Suprapubic skin (tissue), 4 donors: ENCODE results near the gene CPSF7. TPM values are rescaled to one million over a fixed set of nuclear protein-coding genes. Genes with fewer than 3 reads are reported as not detected.

ENCODE experiments used
- DNase-seq, 2 donors: peaks; one replicate each; pipeline ENCODE4 v3.0.0-alpha.2; 2019; ENCODE audit warnings: low spot score in 2 of 2
- H3K27ac ChIP-seq: fragments of 200-600 bp; sonication (generic); one replicate; pipeline ENCODE4 v1.5.1; 2019
- H3K27me3 ChIP-seq: fragments of 200-600 bp; sonication (generic); one replicate; pipeline ENCODE4 v1.5.1; 2019
- H3K36me3 ChIP-seq: fragments of 200-600 bp; sonication (generic); one replicate; pipeline ENCODE4 v1.5.1; 2019
- H3K4me1 ChIP-seq: fragments of 200-600 bp; sonication (generic); one replicate; pipeline ENCODE4 v1.5.1; 2019
- H3K4me3 ChIP-seq: fragments of 200-600 bp; sonication (generic); one replicate; pipeline ENCODE4 v1.5.1; 2019; ENCODE audit warnings: mild to moderate bottlenecking
- H3K9me3 ChIP-seq: fragments of 200-600 bp; sonication (generic); one replicate; pipeline ENCODE4 v1.5.1; 2019
- CTCF ChIP-seq, 2 donors: fragments of 200-600 bp in 1 of 2; fragments of 450-650 bp in 1 of 2; sonication (generic) in 1 of 2; IDR thresholded peaks; one replicate each; pipeline ENCODE4 v1.5.1; 2016 to 2019; ENCODE audit warnings: antibody characterized with exemption in 2 of 2, mild to moderate bottlenecking in 1 of 2, moderate library complexity in 1 of 2
- EP300 ChIP-seq: sonication (generic); formaldehyde crosslinking; IDR thresholded peaks from one replicate; pipeline ENCODE4 v1.6.1; 2017; ENCODE audit warnings: antibody characterized with exemption
- POLR2A ChIP-seq, 2 donors: fragments of 450-650 bp; IDR thresholded peaks; one replicate each; pipeline ENCODE4 v1.6.1; 2017; ENCODE audit warnings: antibody characterized with exemption in 2 of 2, mild to moderate bottlenecking in 2 of 2, moderate library complexity in 2 of 2
- POLR2AphosphoS5 ChIP-seq, 3 donors: sonication (generic); formaldehyde crosslinking; IDR thresholded peaks; one replicate each; pipeline ENCODE4 v1.6.1; 2017; ENCODE audit warnings: antibody characterized with exemption in 3 of 3
- WGBS: methylation state at CpG from one replicate; pipeline ENCODE4 v1.1.5; 2018; 5-methylcytosine and 5-hydroxymethylcytosine counted together
- total RNA-seq, 4 donors: library from RNA; depleted of rRNA; stranded (reverse); fragments of >200 nt; gene quantifications; one replicate each; pipeline ENCODE4 v1.1.0, GENCODE V29; 2016

Gene CPSF7
- total RNA-seq, 4 donors from 2014 or later: 57.2 to 76.2 (median 70.7) TPM

- Histone ChIP-seq H3K4me3 (no peak overlapping the region), H3K9me3 (no peaks in the 10 kb centered on the region), H3K27ac (no peak overlapping the region), H3K4me1 (peaks cover 4% of the 10 kb centered on the region), H3K36me3 (peaks cover 100% of the 10 kb centered on the region), H3K27me3 (no peaks in the 10 kb centered on the region)
- no peak for DNase-seq
- TF ChIP-seq POLR2A (IDR thresholded peaks at IDR 0.05): no peak
- no peak for TF ChIP-seq EP300
- no peak for TF ChIP-seq CTCF (IDR thresholded peaks at IDR 0.05)
- no peak for TF ChIP-seq POLR2AphosphoS5 (IDR thresholded peaks at IDR 0.05)
- 70% methylated on average over 2 of the region's 2 CpGs for WGBS
Measured at GRCh38 chr11:61414547-61414946, 15.2 kb downstream of the CPSF7 start.

GRCh38 chr11:61413496-61413895 lies 16.3 kb downstream of the CPSF7 start:
- TF ChIP-seq POLR2A (IDR thresholded peaks at IDR 0.05) (no peak), POLR2AphosphoS5 (IDR thresholded peaks at IDR 0.05) (no peak), EP300 (no peak), CTCF (IDR thresholded peaks at IDR 0.05) (no peak)
- peaks cover 100% of the 10 kb centered on the region for H3K36me3 ChIP-seq
- no peak for DNase-seq
- no peaks in the 10 kb centered on the region for H3K9me3 ChIP-seq
- peaks cover 4% of the 10 kb centered on the region for H3K4me1 ChIP-seq
- 61% methylated on average over 3 of the region's 3 CpGs for WGBS
- H3K27me3 ChIP-seq: no peaks in the 10 kb centered on the region
- no peak overlapping the region for H3K27ac ChIP-seq
- H3K4me3 ChIP-seq: no peak overlapping the region

- H3K4me1 ChIP-seq: no peaks in the 10 kb centered on the region
- H3K27ac ChIP-seq: no peak overlapping the region
- 85% methylated on average over 9 of the region's 9 CpGs for WGBS
- no peak for DNase-seq
- H3K36me3 ChIP-seq: peaks cover 100% of the 10 kb centered on the region
- no peaks in the 10 kb centered on the region for H3K9me3 ChIP-seq
- no peaks in the 10 kb centered on the region for H3K27me3 ChIP-seq
- no peak overlapping the region for H3K4me3 ChIP-seq
- TF ChIP-seq CTCF (IDR thresholded peaks at IDR 0.05) (no peak), EP300 (no peak), POLR2A (IDR thresholded peaks at IDR 0.05) (no peak), POLR2AphosphoS5 (IDR thresholded peaks at IDR 0.05) (no peak)
Measured at GRCh38 chr11:61411589-61411988, 18.2 kb downstream of the CPSF7 start.

- 94% methylated on average over 5 of the region's 5 CpGs for WGBS
- no peak for TF ChIP-seq CTCF (IDR thresholded peaks at IDR 0.05)
- TF ChIP-seq EP300: no peak
- no peak for TF ChIP-seq POLR2A (IDR thresholded peaks at IDR 0.05)
- no peak for TF ChIP-seq POLR2AphosphoS5 (IDR thresholded peaks at IDR 0.05)
Measured at GRCh38 chr11:61406991-61407728, 22.6 kb downstream of the CPSF7 start.

DNA sequence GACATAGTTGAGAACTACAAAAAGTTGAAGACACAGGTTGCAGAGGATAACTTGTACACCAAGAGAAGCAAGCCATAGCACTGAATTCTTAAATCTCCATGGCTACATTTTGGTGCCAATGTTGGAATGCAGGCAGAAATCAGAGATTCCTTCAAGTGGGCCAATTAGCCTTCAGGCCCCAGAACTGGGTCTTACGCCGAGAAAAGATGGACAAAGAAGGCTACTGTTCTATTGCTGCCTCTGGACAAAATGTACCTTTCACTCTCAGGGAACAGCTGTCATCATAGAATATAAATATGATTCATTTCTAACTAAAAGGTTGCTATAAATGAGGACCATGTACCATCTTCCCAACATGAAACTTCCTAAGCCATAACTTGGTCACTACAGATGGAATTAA lies 23.7 kb downstream of the CPSF7 start:
- H3K4me3 ChIP-seq: no peak overlapping the region
- no peaks in the 10 kb centered on the region for H3K4me1 ChIP-seq
- H3K36me3 ChIP-seq: peaks cover 85% of the 10 kb centered on the region
- TF ChIP-seq EP300: no peak
- no peaks in the 10 kb centered on the region for H3K27me3 ChIP-seq
- H3K27ac ChIP-seq: no peak overlapping the region
- 68% methylated on average over 2 of the region's 2 CpGs for WGBS
- H3K9me3 ChIP-seq: no peaks in the 10 kb centered on the region
- DNase-seq: no peak

More at GRCh38 chr11:61406991-61407728, 22.6 kb downstream of the CPSF7 start:
- H3K9me3 ChIP-seq: no peaks in the 10 kb centered on the region
- peaks cover 96% of the 10 kb centered on the region for H3K36me3 ChIP-seq
- H3K27ac ChIP-seq: peak overlapping the region; percentile 26
- H3K27me3 ChIP-seq: no peaks in the 10 kb centered on the region
- H3K4me1 ChIP-seq: no peaks in the 10 kb centered on the region
- no peak for DNase-seq
- H3K4me3 ChIP-seq: no peak overlapping the region
